Keratinocyte (primary cell): Measurements from ENCODE around the gene CUX1.

Experiments used
- EZH2 ChIP-seq: IDR thresholded peaks from one replicate; pipeline ENCODE4 v1.6.1; 2012; ENCODE audit warnings: inconsistent platforms, mild to moderate bottlenecking, low read length, moderate library complexity
- TF ChIP-seq, protein P1 (sequence below), 3 experiments: IDR thresholded peaks in 1 of 3; conservative IDR thresholded peaks in 1 of 3; optimal IDR thresholded peaks in 1 of 3; 2 replicates in 2 of 3; 3 replicates in 1 of 3; pipeline versions ENCODE3 to v1.5.1; 2011; ENCODE audit warnings: low read length in 3 of 3, mild to moderate bottlenecking in 3 of 3, moderate library complexity in 2 of 3, control low read depth in 1 of 3, inconsistent platforms in 1 of 3; ENCODE audit not compliant: insufficient read depth in 2 of 3; ENCODE audit errors: extremely low read depth in 1 of 3

DNA sequence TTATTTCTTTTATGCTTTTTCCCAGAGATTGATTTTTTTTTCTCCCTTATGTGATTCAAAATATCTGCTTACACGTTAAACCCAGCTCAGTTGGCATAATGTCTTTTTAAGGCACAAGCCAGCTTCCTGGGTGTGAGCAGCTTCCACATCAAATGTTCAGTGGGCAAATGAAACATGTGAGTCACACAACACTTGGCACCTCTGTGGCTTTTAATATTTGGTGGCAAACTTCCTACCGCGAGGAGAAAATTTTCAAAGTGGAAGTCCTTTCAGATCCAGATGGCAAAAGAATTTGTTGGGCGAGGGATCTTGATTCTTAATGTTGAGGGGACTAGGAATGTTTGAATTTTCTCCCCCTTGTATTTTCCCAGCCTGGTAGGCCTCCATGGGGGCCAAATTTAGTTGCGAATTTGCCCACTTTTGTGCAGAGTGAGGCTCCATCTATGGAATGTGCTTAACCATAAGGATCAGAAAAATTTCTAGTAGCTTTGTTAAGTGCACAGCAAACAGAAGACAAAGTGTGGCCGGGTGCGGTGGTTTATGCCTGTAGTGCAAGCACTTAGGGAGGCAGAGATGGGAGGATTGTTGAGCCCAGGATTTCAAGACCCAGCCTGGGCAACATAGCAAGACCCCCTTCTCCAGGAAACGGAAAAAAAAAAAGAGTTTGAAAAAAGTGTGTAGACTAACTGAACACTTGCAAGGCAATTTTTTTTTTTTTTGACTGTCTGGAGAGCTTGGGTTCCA, 31.0 kb downstream of the CUX1 start:
- TF ChIP-seq, protein P1, sequence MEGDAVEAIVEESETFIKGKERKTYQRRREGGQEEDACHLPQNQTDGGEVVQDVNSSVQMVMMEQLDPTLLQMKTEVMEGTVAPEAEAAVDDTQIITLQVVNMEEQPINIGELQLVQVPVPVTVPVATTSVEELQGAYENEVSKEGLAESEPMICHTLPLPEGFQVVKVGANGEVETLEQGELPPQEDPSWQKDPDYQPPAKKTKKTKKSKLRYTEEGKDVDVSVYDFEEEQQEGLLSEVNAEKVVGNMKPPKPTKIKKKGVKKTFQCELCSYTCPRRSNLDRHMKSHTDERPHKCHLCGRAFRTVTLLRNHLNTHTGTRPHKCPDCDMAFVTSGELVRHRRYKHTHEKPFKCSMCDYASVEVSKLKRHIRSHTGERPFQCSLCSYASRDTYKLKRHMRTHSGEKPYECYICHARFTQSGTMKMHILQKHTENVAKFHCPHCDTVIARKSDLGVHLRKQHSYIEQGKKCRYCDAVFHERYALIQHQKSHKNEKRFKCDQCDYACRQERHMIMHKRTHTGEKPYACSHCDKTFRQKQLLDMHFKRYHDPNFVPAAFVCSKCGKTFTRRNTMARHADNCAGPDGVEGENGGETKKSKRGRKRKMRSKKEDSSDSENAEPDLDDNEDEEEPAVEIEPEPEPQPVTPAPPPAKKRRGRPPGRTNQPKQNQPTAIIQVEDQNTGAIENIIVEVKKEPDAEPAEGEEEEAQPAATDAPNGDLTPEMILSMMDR (optimal IDR thresholded peaks at IDR 0.05 in 1 of 3, IDR thresholded peaks at IDR 0.05 in 1 of 3, conservative IDR thresholded peaks at IDR 0.05 in 1 of 3; ENCODE audit: extremely low read depth in 1 of 3, insufficient read depth in 2 of 3, low read length in 3 of 3) = no peak
- TF ChIP-seq EZH2 = no peak
